ENCODE data around the gene GPC5.
A peak's percentile ranks its signal among the peaks of the same experiment; 100 is the strongest.

GPC5 gene

GRCh38 chr13:92297971-92298942 is 899.8 kb downstream of the GPC5 start:
- no peak for DNase-seq

- no peak for DNase-seq
These were observed 902.2 kb downstream of the GPC5 start for GRCh38 chr13:92300651-92301050.

- DNase-seq = peak; percentile 12
These were observed 905.0 kb downstream of the GPC5 start for GRCh38 chr13:92303428-92303827.

GRCh38 chr13:92307752-92308151 is 909.3 kb downstream of the GPC5 start:
- no peak for DNase-seq

- DNase-seq = no peak
These were observed 914.4 kb downstream of the GPC5 start for GRCh38 chr13:92312823-92313222.

GRCh38 chr13:92313382-92313781 is 915.0 kb downstream of the GPC5 start:
- no peak for DNase-seq

GRCh38 chr13:92315265-92315664 is 916.8 kb downstream of the GPC5 start:
- DNase-seq = peak; percentile 58

- DNase-seq = no peak
These were observed 917.6 kb downstream of the GPC5 start for GRCh38 chr13:92316030-92316429.

- DNase-seq = peak; percentile 92
These were observed 918.6 kb downstream of the GPC5 start for GRCh38 chr13:92317066-92317465.

GRCh38 chr13:92320323-92320722 is 921.9 kb downstream of the GPC5 start:
- no peak for DNase-seq

GRCh38 chr13:92321174-92321573 is 922.8 kb downstream of the GPC5 start:
- DNase-seq = no peak

- no peak for DNase-seq
These were observed 947.2 kb downstream of the GPC5 start for GRCh38 chr13:92345627-92346026.

- no peak for DNase-seq
These were observed 947.6 kb downstream of the GPC5 start for GRCh38 chr13:92346046-92346445.

- DNase-seq = peak; percentile 64
These were observed 956.2 kb downstream of the GPC5 start for GRCh38 chr13:92354583-92354982.

- peak; percentile 58 for DNase-seq
These were observed 956.8 kb downstream of the GPC5 start for GRCh38 chr13:92355213-92355612.

- DNase-seq = no peak
These were observed 964.3 kb downstream of the GPC5 start for GRCh38 chr13:92362717-92363116.

- DNase-seq = no peak
These were observed 967.5 kb downstream of the GPC5 start for GRCh38 chr13:92365904-92366303.

- no peak for DNase-seq
These were observed 979.0 kb downstream of the GPC5 start for GRCh38 chr13:92377396-92377795.

GRCh38 chr13:92379371-92379770 is 981.0 kb downstream of the GPC5 start:
- no peak for DNase-seq

GRCh38 chr13:92384410-92384809 is 986.0 kb downstream of the GPC5 start:
- no peak for DNase-seq

GRCh38 chr13:92387245-92387644 is 988.8 kb downstream of the GPC5 start:
- no peak for DNase-seq

GRCh38 chr13:92390217-92390616 is 991.8 kb downstream of the GPC5 start:
- no peak for DNase-seq

GRCh38 chr13:92403606-92404005 is 1005.2 kb downstream of the GPC5 start:
- no peak for DNase-seq

- no peak for DNase-seq
These were observed 1009.4 kb downstream of the GPC5 start for GRCh38 chr13:92407858-92408257.

- DNase-seq = no peak
These were observed 1014.1 kb downstream of the GPC5 start for GRCh38 chr13:92412481-92412880.

Data from NCI-H226 (cell line).